Fibroblast of lung (primary cell): ENCODE measurements around the gene UGGT2.

Source experiments
- CTCF ChIP-seq, 2 donors: IDR thresholded peaks in 1 of 2; conservative IDR thresholded peaks in 1 of 2; 1 replicate in 1 of 2; 2 replicates in 1 of 2; pipeline ENCODE4 v1.5.1; 2011 to 2012; ENCODE audit warnings: low read length in 2 of 2, control low read depth in 1 of 2, inconsistent platforms in 1 of 2, low read depth in 1 of 2, mild to moderate bottlenecking in 1 of 2
- EZH2 ChIP-seq: IDR thresholded peaks from 2 replicates; pipeline ENCODE4 v1.5.1; 2012; ENCODE audit warnings: low read length, control low read depth, mild to moderate bottlenecking; ENCODE audit errors: missing control alignments

- TF ChIP-seq EZH2 (no peak), CTCF (conservative IDR thresholded peaks at IDR 0.05 in 1 of 2, IDR thresholded peaks at IDR 0.05 in 1 of 2; ENCODE audit: low read depth in 1 of 2, low read length in 2 of 2) (peak in 1 of 2 donors; percentile 16)
Observed at GRCh38 chr13:96003304-96003703, 49.9 kb downstream of the UGGT2 start.
